SU-DHL-6 (cell line): Measurements from ENCODE around the gene FOXN3.

Source experiments
- H2AFZ ChIP-seq: fragments of 200-600 bp; sonication (generic); 2 replicates; pipeline ENCODE4 v1.6.1; 2014; ENCODE audit warnings: low read depth, mild to moderate bottlenecking, moderate library complexity, mixed read lengths, antibody characterized with exemption, low read length; ENCODE audit not compliant: severe bottlenecking
- H3F3A ChIP-seq: fragments of 200-600 bp; shearing (Covaris generic); 2 replicates; pipeline ENCODE4 v1.6.0; 2016; ENCODE audit warnings: antibody characterized with exemption, mild to moderate bottlenecking; ENCODE audit not compliant: insufficient read depth
- H3K27ac ChIP-seq: fragments of 200-600 bp; sonication (generic); 2 replicates; pipeline ENCODE4 v1.5.1; 2016; ENCODE audit warnings: low read depth, mild to moderate bottlenecking, low read length, moderate library complexity, mixed read lengths
- H3K27me3 ChIP-seq: fragments of 200-600 bp; sonication (generic), shearing (Covaris generic); 2 replicates; pipeline ENCODE4 v1.6.0; 2014; ENCODE audit warnings: mild to moderate bottlenecking, low read length
- H3K36me3 ChIP-seq: fragments of 200-600 bp; sonication (generic); 2 replicates; pipeline ENCODE4 v1.6.1; 2014; ENCODE audit warnings: mild to moderate bottlenecking, low read length, mixed read lengths
- H3K4me2 ChIP-seq: fragments of 300-600, 200-600 bp; shearing (Covaris generic), sonication (generic); 2 replicates; pipeline ENCODE4 v1.6.0; 2014; ENCODE audit warnings: low read length, low read depth, mild to moderate bottlenecking; ENCODE audit not compliant: poor library complexity, severe bottlenecking
- H3K4me3 ChIP-seq: fragments of 200-600 bp; sonication (generic); 2 replicates; pipeline ENCODE4 v1.5.1; 2014; ENCODE audit warnings: antibody characterized with exemption, low read length, mild to moderate bottlenecking, mixed read lengths; ENCODE audit not compliant: insufficient read depth, poor library complexity, severe bottlenecking
- H3K79me2 ChIP-seq: fragments of 200-600 bp; sonication (generic); 2 replicates; pipeline ENCODE4 v1.6.1; 2014; ENCODE audit warnings: mild to moderate bottlenecking, low read length, moderate library complexity; ENCODE audit not compliant: insufficient read depth
- H3K9ac ChIP-seq: fragments of 200-600 bp; sonication (generic); 2 replicates; pipeline ENCODE4 v1.7.0; 2014; ENCODE audit warnings: mild to moderate bottlenecking, low read length
- H3K9me2 ChIP-seq: fragments of 200-600 bp; sonication (generic); replicated peaks from 2 replicates; pipeline ENCODE4 v1.6.1; 2014; ENCODE audit warnings: low read length; ENCODE audit not compliant: insufficient read depth
- H3K9me3 ChIP-seq: fragments of 200-600 bp; sonication (generic); 2 replicates; pipeline ENCODE4 v1.6.1; 2014; ENCODE audit warnings: low read length, mixed read lengths; ENCODE audit not compliant: insufficient read depth
- H4K20me1 ChIP-seq: fragments of 200-600 bp; sonication (generic); 2 replicates; pipeline ENCODE4 v1.6.1; 2014; ENCODE audit warnings: low read depth, mild to moderate bottlenecking, antibody characterized with exemption, low read length, moderate library complexity, mixed read lengths
- EZH2phosphoT487 ChIP-seq: fragments of 200-600 bp; sonication (generic), shearing (Covaris generic); conservative IDR thresholded peaks from 2 replicates; pipeline ENCODE4 v1.6.1; 2018; ENCODE audit warnings: mild to moderate bottlenecking, antibody characterized with exemption, low read length, moderate library complexity, mixed read lengths
- TF ChIP-seq, protein P1 (sequence below): fragments of 200-600 bp; sonication (generic); IDR thresholded peaks from one replicate; pipeline ENCODE4 v1.5.1; 2017; ENCODE audit warnings: antibody characterized with exemption, mild to moderate bottlenecking, low read length, moderate library complexity; ENCODE audit not compliant: insufficient read depth, poor library complexity, severe bottlenecking

FOXN3 gene

DNA sequence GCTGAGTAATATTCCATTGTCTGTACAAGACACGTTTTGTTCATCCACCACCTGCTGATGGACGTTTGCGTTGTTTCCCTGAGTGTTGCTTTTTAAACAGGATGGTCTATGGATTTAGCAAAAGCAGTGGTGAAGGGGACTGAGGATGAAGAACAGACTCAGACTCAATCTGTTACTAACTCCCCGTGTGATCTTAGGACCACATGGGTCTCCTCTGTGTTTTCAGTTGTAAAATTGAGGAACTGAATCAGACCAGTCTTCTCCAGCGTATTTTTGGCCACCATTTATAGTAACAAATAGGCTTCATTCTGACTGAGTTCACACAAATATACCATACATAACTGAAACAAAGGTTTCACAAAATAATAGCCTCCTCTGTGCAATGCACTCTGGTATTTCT lies 85.6 kb downstream of the FOXN3 start:
- Histone ChIP-seq H3K27ac (peak overlapping the region; percentile 94), H3K9me3 (no peaks in the 10 kb centered on the region), H3K27me3 (no peaks in the 10 kb centered on the region), H3K36me3 (no peaks in the 10 kb centered on the region), H3K4me2 (peak overlapping the region; percentile 88), H4K20me1 (no peaks in the 10 kb centered on the region), H2AFZ (no peak overlapping the region), H3K9ac (peak overlapping the region; percentile 52), H3F3A (peaks cover 25% of the 10 kb centered on the region), H3K79me2 (peaks cover 82% of the 10 kb centered on the region), H3K9me2 (no peaks in the 10 kb centered on the region), H3K4me3 (peak overlapping the region; percentile 35)
- TF ChIP-seq EZH2phosphoT487 = no peak
- TF ChIP-seq, protein P1, sequence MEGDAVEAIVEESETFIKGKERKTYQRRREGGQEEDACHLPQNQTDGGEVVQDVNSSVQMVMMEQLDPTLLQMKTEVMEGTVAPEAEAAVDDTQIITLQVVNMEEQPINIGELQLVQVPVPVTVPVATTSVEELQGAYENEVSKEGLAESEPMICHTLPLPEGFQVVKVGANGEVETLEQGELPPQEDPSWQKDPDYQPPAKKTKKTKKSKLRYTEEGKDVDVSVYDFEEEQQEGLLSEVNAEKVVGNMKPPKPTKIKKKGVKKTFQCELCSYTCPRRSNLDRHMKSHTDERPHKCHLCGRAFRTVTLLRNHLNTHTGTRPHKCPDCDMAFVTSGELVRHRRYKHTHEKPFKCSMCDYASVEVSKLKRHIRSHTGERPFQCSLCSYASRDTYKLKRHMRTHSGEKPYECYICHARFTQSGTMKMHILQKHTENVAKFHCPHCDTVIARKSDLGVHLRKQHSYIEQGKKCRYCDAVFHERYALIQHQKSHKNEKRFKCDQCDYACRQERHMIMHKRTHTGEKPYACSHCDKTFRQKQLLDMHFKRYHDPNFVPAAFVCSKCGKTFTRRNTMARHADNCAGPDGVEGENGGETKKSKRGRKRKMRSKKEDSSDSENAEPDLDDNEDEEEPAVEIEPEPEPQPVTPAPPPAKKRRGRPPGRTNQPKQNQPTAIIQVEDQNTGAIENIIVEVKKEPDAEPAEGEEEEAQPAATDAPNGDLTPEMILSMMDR = no peak

DNA sequence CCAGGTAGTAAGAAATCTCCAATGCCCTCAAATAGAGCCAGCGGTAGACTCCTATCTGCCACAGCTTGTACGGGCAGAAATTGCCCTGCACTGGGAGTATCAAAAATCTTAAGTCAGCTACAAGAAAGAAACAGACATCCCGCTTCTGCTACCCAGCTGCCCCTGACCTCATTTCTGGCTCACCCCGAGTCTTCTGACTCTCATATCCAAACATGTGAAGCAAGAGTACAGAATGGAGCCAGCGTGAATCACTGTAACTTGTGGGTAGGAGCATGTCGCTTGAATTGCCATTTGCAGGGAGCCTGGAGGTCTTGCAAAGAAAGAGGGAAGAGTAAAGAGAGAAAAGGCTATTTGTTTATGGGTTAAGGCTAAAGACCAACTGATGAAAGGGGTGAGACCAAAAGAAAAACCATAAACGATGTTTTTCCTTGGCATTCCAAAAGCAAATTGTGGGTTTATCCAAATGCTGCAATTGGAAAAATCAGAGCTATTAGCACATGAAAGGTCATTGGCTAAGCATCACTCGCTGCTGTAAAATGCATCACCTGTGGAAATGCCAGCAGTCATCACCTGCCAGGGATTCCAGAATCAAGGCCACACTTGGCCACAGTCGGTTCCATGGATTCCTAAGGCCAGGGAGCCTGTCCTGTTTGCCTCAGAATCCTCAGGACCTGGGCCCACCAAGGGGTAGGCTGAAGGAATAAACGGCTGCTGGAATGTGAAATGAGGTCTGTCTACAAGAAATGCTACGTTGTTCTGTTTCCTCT lies 86.6 kb downstream of the FOXN3 start:
- Histone ChIP-seq H3K4me3 (no peak overlapping the region), H3K4me2 (peak overlapping the region; percentile 88), H3K9ac (peak overlapping the region; percentile 52), H3K27ac (peak overlapping the region; percentile 94), H3F3A (peaks cover 17% of the 10 kb centered on the region), H3K9me3 (no peaks in the 10 kb centered on the region), H3K79me2 (peaks cover 83% of the 10 kb centered on the region), H3K36me3 (no peaks in the 10 kb centered on the region), H2AFZ (no peak overlapping the region), H4K20me1 (no peaks in the 10 kb centered on the region), H3K9me2 (no peaks in the 10 kb centered on the region), H3K27me3 (no peaks in the 10 kb centered on the region)
- TF ChIP-seq, protein P1 = no peak
- TF ChIP-seq EZH2phosphoT487 = no peak

GRCh38 chr14:89327771-89328212 lies 89.2 kb downstream of the FOXN3 start:
- Histone ChIP-seq H3K9ac (no peak overlapping the region), H2AFZ (no peak overlapping the region), H3K36me3 (no peaks in the 10 kb centered on the region), H3K4me3 (no peak overlapping the region), H3K4me2 (no peak overlapping the region), H3K79me2 (peaks cover 84% of the 10 kb centered on the region), H3K27me3 (no peaks in the 10 kb centered on the region), H3K9me2 (no peaks in the 10 kb centered on the region), H3F3A (peaks cover 12% of the 10 kb centered on the region), H3K27ac (peak overlapping the region; percentile 33; the same call in 1 of the 2 replicates), H4K20me1 (no peaks in the 10 kb centered on the region), H3K9me3 (no peaks in the 10 kb centered on the region)
- TF ChIP-seq, protein P1 = no peak
- TF ChIP-seq EZH2phosphoT487 = no peak
